ENCODE data around the gene PYY. TPM values are rescaled to one million over a fixed set of nuclear protein-coding genes. Genes with fewer than 3 reads are reported as not detected.
"Not testable (repeated sequence)": the region's sequence is repeated elsewhere in the genome, so short reads cannot be mapped to it uniquely, and the experiment has no call there.

PYY gene
- total RNA-seq, 1 experiment from 2014 or later, result not detected

DNA sequence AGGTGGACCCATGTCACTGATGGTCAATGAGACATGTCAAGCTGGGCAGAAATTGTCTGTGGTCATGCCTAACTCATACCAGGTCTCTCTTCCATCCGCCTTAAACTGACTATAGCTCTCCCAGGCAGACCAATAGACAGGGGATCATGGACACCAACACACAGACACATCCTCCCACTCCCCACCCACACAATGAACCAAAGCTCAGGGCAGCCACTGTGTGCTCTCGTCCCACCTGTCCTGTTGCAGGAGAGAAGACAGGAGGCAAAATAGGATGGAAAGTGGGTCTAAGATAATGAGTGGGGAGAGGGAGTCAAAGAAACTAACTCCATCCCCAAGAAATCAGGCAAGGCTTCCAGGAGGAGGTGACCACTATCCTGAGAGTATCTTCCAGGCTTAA lies 3.2 kb downstream of the PYY start:
- DNase-seq (ENCODE audit: extremely low read depth, low read depth), result no peak

DNA sequence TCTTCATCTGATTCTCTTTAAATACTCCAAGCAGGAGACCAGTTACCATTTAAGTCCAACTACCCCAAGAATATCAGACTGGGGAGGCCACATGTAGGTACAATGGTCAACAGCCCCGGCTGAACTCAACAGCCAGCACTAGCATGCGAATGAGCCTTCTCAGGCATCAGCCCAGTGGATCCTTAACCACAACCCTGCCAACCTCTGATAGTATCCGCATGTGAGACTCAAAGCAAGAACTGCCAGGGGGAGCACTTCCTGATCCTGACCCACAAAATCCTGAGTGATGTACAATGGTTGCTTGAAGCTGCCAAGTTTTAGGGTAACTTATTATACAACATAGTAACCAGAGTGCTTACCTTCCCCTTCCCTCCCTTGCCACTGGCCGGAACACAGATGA lies 4.0 kb downstream of the PYY start:
- DNase-seq (ENCODE audit: extremely low read depth, low read depth), result no peak

DNA sequence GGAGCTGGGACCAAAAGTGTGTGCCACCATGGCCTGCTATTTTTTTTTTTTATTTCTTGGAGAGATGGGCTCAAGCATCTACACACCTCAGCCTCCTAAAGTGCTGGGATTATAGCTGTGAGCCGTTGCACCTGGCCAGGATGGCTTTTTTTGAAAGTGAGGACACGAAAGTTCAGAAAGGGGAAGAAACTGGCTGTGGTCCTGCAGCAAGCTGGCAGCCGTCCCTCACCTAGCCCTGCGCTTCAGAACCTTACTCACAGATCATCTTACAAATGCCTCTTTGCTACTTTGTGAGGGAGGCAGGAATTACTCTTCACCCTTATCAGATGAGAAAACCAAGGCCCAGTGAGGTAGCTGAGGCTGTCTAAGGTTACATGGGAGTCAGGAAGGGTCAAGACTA lies 7.0 kb downstream of the PYY start:
- DNase-seq (ENCODE audit: extremely low read depth, low read depth), result no peak

DNA sequence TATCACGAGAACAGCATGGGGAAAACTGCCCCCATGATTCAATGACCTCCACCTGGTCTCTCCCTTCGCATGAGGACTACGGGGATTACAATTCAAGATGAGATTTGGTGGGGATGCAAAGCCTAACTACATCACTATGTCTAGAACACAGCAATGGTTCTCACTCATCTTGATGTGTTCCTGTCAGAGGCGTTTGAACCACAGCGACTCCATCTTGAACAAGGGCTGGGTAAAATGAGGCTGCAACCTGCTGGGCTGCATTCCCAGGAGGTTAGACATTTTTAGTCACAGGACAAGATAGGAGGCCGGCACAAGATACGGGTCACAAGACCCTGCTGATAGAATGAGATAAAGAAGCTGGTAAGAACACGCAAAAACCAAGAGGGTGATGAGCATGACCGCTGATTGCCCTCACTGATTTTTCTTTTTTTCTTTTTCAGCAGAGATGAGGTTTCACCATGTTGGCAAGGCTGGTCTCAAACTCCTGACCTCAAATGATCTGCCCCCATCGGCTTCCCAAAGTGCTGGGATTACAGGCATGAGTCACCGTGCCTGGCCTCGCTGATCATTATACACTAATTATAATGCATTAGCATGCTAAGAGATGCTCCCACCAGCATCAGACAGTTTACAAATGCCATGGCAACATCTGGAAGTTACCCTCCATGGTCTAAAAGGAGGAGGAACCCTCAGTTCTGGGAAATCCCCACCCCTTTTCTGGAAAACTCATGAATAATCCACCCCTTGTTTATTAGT lies 8.5 kb downstream of the PYY start:
- no peak for DNase-seq (ENCODE audit: extremely low read depth, low read depth)

DNA sequence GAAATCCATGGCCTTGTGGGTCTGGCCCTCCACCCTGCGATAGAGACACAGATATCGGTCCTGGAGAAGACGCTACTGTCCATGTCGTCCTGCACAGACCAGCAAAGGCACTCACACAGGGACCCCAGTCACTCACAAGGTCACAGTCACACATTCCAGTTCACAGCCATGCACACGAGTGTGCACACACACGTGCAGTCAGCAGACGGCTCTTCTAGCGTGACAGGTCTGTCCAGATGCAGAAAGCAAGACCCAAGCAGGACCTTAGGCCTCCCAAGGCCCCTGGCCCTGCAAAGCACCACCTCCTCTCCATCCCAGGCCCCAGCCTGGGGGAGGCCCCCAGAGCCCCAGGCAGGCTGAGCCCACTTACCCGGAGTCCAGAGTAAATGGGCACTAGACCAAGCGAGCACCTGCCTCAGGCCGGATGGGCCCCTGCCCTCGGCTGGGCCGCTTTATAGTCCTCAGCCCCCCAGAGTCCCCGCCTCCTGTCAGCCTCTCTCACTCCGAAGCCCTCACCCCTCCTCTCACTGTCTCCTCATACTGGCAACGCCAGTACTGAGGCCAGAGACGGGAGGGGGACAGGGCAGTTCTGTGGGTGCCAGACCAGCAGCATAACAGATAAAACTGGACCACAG lies 11.6 kb downstream of the PYY start, which contains the start of gene PPY:
Gene PPY, minus strand, starts transcription at position 426 of the 635 bp plus-strand sequence. CDS start 822 bp downstream, outside the sequence.
- DNase-seq (ENCODE audit: extremely low read depth, low read depth), result no peak

DNA sequence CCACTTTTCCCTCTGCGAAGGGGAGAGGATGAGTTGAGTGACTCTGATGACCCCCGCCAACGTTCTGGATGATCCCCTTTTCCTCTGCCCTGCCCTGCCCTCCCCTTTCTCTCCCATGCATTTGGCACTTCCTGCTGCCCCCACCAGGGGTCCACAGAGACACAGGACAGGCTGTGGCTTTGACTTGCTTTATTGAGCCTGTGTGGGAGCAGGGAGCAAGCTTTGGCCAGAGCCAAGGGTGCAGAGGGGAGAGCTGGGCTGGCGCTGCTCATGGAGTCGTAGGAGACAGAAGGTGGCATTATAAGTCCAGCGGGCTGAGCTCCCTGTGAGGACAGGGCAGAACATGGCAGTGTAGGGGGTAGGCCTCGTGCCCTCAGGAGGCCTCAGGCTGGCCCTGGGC lies 13.1 kb downstream of the PYY start:
- DNase-seq (ENCODE audit: extremely low read depth, low read depth), result peak; percentile 39

DNA sequence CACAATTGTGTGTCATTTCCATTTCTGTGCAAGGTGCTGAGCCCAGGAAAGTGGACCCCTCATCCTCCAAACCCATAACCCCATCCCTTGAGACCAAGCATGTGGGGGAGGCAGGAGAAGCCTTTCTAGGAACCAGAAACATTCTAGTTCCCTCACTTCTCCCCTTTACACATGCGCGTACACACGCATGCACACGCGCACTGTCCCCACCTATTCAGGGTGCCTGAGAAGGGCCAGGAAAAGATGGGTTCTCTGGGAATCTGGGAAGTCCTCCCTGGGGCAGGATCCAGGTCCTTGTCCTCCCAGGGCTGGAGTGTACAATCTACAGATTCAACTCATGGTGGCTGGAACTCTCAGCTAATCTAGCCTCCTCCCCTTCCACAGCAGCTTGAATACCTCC lies 13.9 kb downstream of the PYY start:
- no peak for DNase-seq (ENCODE audit: extremely low read depth, low read depth)

DNA sequence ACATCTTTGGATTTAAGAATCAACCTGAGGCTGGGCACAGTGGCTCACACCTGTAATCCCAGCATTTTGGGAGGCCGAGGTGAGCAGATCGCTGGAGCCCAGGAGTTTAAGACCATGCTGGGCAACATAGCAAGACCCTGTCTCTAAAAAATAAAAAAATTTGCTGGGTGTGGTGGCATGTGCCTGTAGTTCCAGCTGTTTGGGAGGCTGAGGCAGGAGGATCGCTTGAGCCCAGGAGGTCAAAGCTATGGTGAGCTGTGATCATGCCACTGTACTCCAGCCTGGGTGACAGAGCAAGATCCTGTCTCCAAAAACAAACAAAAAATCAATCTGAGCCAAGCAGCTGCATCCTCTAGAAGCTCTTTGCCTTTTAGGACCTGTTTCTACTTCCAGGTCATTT lies 14.3 kb downstream of the PYY start:
- not testable (repeated sequence) for DNase-seq (ENCODE audit: extremely low read depth, low read depth)

DNA sequence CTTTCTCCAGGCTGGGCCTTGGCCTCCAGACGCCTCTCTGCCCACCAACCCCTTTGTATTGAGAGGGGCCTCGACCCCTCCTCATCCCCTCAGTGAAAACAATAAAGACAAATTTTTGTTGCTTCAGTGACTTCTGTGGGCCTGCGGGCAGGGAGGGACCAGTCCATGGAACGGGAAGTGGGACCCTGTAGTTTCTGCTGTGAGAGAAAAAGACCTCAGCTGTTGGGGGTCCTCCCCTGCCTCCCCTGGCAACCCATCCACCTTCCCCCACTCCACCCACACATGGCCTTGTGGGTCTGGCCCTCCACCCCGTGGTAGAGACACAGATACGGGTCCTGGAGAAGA lies 14.9 kb downstream of the PYY start:
- no peak for DNase-seq (ENCODE audit: extremely low read depth, low read depth)

DNA sequence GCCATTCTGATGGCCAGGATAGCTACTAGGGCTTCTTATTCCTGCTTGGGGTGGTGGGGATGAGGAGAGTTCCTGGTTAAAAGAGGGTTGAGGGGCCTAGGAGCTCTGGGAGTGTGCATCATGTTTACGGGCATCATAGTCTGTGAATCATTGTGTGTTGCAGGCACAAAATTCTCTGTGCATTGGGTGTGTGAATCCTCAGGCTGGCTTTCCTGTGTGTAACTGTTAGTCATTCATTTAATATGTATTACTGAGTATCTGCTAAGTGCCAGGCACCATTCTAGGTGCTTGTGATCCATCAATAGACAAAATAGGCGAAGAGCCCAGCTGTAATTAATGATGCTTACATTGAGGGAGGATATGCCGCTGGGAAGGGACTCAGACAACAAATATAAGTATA lies 17.3 kb downstream of the PYY start:
- DNase-seq (ENCODE audit: extremely low read depth, low read depth), result no peak

DNA sequence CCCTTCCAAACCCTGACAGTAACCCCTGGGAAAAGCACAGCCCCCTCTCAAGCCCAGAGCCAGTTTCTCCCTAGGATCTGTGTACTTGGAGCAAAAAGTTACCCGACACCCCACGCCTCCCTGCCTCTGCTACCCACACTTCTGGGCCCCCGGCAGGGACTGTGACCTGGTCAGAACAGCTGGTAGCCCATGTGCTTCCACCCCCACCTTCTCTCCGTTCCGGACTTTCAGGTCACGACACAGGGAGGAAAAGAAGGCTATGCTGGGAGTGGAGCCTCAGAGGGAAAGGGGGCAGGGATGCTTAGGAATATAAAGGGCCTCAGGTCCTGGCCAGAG lies 17.8 kb downstream of the PYY start:
- no peak for DNase-seq (ENCODE audit: extremely low read depth, low read depth)

DNA sequence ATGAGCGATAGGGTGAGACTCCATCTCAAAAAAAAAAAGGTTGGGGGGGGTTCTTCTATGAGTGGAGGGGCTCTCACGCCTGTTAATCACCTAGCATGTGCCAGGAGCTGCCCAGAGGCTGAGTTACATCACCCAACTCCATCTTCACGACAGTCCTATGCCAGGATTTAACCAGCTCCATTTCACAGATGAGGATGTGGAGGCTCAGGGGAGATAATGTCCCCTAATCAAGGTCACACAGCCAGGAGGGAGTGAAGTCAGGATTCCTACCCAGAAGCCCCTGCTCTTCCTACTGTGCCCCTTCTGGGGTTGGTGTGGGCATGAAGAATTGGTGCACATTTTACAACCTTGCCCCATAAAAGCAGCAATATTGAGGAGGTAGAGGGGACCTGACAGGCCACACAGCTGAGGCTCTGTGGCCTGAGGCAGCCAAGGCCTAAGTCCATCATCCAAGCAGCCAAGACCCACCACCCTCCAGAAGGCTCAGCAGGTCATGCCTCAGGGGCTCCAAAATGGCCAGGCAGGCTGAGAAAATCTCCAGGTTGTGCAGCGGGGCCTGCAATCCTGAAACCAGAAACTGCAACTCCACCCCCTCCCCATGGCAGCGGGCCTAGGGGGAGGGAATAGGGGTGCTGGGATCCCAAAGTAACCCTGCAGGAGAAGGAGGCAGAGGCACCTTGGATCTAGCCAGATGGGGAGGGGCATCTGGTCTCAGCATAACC lies 18.4 kb downstream of the PYY start:
- no peak for DNase-seq (ENCODE audit: extremely low read depth, low read depth)

DNA sequence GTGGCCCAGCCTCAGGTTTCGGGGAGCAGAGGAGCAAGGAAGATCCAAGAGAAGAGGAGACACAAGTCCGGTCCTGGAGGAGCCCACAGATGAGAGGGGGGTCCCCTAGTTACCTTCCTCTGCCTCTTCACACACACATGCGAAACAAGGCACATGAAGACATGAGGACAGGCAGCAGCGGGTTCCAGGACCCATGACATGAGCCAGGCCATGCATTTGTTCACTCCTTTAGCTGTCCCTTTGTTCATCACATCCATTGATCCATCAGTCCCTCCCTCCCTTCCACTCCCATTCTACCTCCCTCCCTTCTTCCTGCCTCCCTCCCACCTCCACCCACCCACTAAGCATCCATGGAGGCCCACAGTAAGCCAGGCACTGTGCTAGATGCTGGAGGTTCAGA lies 20.8 kb downstream of the PYY start:
- no peak for DNase-seq (ENCODE audit: extremely low read depth, low read depth)

DNA sequence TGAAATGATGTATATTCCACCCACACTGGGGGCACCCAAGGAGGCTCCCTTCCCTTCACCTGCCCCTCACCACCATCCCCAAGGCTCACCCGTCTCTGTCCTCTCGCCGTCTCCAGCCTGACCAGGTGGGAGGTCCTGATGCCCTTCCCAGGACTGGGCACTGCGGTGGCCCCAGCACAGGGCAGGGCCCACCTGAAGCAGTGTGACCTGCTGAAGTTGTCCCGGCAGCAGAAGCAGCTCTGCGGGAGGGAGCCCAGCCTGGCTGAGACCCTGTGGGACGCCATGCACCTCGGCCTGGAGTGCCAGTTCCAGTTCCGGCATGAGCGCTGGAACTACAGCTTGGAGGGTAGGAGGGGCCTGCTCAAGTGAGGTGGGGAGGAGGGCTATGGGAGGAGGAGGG lies 21.4 kb downstream of the PYY start:
- no peak for DNase-seq (ENCODE audit: extremely low read depth, low read depth)

DNA sequence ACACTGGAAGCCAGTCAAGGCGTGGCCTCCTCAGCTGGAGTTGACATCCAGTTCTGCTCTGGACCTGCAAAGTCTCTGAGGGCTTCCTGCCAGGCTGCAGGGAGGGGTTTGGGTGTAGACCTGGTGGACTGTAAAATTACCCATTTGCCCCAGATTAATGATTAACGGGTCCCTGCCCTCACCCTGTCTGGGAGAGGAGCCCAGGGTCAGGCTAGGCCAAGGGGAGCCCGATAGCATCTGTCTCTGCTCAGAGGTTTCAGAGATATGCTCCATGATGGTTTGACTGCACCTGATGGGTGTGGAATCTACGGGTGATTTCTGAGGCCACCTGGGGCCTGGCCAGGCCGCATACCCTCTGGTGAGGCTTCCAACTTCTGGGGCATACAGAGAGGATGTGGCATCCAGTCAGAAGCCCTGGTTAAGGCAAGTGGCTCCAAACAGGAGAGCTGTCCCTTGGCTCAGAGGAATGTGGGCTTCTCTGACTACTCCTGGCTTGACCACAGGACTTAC lies 22.6 kb downstream of the PYY start:
- no peak for DNase-seq (ENCODE audit: extremely low read depth, low read depth)

DNA sequence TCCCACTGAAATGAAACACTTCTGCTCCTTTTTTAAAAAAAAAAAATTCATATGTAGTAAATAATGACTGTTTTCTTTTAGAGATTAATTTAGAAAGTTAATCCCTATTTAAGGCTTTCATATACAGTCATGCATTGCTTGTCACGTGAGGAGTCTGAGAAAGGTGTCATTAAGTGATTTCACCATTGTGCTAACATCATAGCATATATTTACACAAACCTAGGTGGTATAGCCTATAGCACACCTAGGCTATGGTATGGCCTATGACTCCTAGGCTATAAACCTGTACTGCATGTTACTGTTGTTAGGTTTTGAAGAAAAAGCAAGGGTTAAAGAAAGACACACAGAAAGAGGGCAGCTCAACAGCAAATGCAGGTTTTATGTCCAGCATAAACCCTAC lies 25.1 kb downstream of the PYY start:
- no peak for DNase-seq (ENCODE audit: extremely low read depth, low read depth)

DNA sequence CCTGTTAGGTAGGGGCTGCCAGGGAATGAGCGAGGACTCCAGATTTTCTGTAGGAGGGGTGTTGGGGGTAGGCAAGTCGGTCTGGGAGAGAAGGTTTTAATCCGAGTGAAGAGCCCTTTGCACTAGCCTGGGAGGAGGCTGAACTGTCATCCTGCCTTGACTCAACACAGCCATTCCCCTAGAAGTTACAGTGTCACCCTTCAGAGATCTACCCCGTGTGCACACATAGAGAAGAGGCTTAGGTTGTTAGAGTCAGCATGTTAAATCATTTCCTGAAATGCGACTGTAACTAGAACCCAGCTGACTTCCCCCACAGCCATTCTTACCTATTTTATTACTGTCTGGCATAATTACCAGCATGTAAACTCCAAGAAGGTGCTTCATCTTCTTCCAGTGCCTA lies 25.8 kb downstream of the PYY start:
- DNase-seq (ENCODE audit: extremely low read depth, low read depth), result not testable (repeated sequence)

DNA sequence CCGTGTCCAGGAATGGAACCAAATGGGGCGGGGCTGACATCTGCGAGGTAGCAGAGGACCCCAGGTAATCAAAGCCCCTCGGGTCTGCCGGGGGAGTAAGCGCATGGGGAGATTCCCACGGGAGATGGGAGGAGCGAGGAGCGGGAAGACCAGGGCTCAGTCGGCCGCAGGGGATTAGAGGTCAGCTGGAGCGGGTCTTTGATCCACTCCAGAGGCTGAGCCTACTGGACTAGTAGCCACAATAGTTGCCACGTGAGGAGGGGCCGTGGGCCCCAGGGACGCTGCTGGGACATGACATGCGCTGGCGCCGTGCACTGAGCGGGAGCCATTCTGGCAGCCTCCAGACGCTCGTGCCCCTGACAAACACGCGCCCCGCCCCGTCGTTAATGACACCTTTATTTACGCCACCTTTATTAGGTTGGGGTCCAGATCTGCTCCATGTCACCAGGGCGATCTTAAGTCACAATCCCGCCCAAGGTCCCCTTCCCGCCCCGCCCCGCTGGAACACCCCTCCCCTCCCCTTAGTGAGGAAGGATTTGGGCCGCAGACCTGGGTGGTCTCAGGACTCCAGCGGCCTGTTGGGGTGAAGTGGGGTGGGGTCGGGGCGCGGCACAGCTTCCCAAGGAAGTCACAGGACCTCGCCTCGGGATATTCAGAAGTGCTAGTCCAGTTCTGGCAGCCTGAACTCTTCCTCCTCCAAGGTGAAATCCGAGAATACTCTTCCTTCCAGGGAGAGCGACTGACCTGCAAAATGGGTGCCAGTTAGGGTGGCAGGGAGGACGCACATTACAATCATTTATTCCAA lies 26.5 kb downstream of the PYY start:
- no peak for DNase-seq (ENCODE audit: extremely low read depth, low read depth)

DNA sequence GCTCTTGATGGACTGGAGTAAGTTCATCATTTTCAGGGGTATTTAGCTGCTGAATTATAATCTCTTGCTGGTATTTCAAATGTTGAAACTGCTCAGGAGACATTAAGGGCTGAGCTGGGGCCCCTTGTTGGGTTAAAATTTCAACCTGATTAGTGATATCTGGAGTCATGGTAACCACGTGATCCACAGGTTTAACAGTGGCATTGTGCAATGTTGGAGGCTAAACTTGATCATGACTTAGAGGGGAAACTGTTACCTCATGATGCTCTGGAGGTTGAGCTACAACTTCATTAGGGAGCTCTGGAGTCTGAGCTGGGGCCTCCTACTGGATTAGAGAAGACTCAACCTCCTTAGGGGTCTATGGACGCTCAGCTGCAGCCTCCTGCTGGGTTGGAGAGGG lies 29.2 kb downstream of the PYY start:
- DNase-seq (ENCODE audit: extremely low read depth, low read depth), result no peak

DNA sequence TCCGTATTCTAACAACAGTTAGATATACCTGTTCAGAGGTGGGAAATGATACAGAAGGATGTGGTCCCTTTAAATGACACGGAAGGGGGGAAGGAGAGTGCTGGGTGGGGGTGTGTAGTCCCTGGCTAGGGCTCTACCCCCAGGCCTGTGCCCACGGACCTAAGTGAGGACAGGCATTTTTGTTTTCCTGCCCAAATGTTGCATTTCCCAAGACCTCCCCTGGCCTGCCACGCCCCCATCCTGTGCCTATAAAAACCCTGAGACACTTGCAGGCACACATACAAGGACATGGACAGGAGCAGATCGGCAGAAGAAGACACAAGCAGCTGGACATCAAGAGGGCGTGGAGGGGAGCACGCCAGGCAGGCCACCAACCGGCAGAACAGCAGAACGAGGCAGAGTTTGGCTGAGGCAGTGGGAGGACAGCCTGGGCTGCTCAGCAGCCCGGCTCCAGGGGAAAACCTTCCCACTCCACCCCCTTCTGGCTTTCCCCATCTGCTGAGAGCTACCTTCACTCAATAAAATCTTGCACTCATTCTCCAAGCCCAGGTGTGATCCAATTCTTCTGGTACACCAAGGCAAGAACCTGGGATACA lies 33.1 kb downstream of the PYY start:
- DNase-seq (ENCODE audit: extremely low read depth, low read depth), result no peak

DNA sequence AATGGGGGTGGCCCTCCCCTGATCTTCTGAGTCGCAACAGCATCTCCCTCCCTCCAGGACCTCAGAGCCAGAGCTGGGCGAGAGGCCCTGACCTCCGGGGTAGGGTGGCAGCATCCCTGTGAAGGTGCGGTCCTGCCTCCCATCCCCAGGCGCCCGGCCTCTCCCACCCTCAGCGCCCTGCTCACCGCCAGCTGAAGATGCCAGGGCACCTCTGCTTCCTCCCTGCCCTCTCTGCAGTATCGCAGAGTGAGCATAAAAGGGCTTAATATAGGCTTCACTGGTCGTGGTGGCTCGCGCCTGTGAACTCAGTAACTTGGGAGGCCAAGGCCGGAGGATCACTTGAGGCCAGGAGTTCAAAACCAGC lies 35.7 kb downstream of the PYY start:
- no peak for DNase-seq (ENCODE audit: extremely low read depth, low read depth)

All from NCI-H460 (cell line).